T-helper 17 cell (primary cell): ENCODE data around the gene SHISA7. TPM values are rescaled to one million over a fixed set of nuclear protein-coding genes. Genes with fewer than 3 reads are reported as not detected.

Source experiments
- ATAC-seq: fragments of 150-1000 bp; cut with Tn5 transposase; 2 replicates; pipeline ENCODE4 v1.10.0; 2021; ENCODE audit warnings: mild to moderate bottlenecking, moderate library complexity
- DNase-seq, 3 donors: peaks; one replicate each; pipeline versions ENCODE4 v3.0.0 to v3.0.0-alpha.2; 2020 to 2021
- H3K9me3 ChIP-seq: one replicate; pipeline ENCODE4 v1.7.0; 2013; ENCODE audit warnings: low read length, mild to moderate bottlenecking; ENCODE audit not compliant: control insufficient read depth, poor library complexity, severe bottlenecking
- H3K27ac Mint-ChIP-seq: one replicate; pipeline ENCODE4 v1.8.0; 2022; ENCODE audit warnings: mild to moderate bottlenecking, moderate library complexity, mixed read lengths
- H3K27me3 Mint-ChIP-seq: one replicate; pipeline ENCODE4 v1.8.0; 2022; ENCODE audit warnings: mixed read lengths
- H3K36me3 Mint-ChIP-seq: one replicate; pipeline ENCODE4 v1.8.0; 2022; ENCODE audit warnings: low read depth, mixed read lengths
- H3K4me1 Mint-ChIP-seq: one replicate; pipeline ENCODE4 v1.8.0; 2022; ENCODE audit warnings: mild to moderate bottlenecking, mixed read lengths
- H3K4me3 Mint-ChIP-seq: one replicate; pipeline ENCODE4 v1.8.0; 2022; ENCODE audit warnings: mild to moderate bottlenecking, moderate library complexity, mixed read lengths
- total RNA-seq, 4 donors: library from RNA in 2 of 4; stranded (reverse) in 2 of 4; gene quantifications; one replicate each; pipeline ENCODE4 v1.2.3 and lab custom pipeline; 2022 to 2026

Gene SHISA7
- total RNA-seq, 2 donors from 2014 or later = not detected

- H3K4me3 Mint-ChIP-seq = peak overlapping the region; percentile 100
- peaks cover 6% of the 10 kb centered on the region for H3K36me3 Mint-ChIP-seq
- DNase-seq = no peak
- H3K4me1 Mint-ChIP-seq = peaks cover 55% of the 10 kb centered on the region
- H3K27me3 Mint-ChIP-seq = peaks cover 5% of the 10 kb centered on the region
- H3K9me3 ChIP-seq = no peaks in the 10 kb centered on the region
- ATAC-seq = no peak
- H3K27ac Mint-ChIP-seq = peak overlapping the region; percentile 100
Observed at GRCh38 chr19:55386493-55386971, 56.6 kb downstream of the SHISA7 start.

GRCh38 chr19:55385724-55386492, 57.2 kb downstream of the SHISA7 start, which contains the start of gene RPL28:
TSS of gene RPL28 (plus strand) at chr19:55385932. CDS start at chr19:55386358, 426 bp downstream.
- ATAC-seq (peak; percentile 83), DNase-seq (peak; percentile 92 to 99 (median 96))
- peaks cover 5% of the 10 kb centered on the region for H3K27me3 Mint-ChIP-seq
- peaks cover 6% of the 10 kb centered on the region for H3K36me3 Mint-ChIP-seq
- peak within 1 kb of the TSS; percentile 100 for H3K27ac Mint-ChIP-seq
- peak within 1 kb of the TSS; percentile 100 for H3K4me3 Mint-ChIP-seq
- no peaks in the 10 kb centered on the region for H3K9me3 ChIP-seq
- H3K4me1 Mint-ChIP-seq = peaks cover 57% of the 10 kb centered on the region

DNA sequence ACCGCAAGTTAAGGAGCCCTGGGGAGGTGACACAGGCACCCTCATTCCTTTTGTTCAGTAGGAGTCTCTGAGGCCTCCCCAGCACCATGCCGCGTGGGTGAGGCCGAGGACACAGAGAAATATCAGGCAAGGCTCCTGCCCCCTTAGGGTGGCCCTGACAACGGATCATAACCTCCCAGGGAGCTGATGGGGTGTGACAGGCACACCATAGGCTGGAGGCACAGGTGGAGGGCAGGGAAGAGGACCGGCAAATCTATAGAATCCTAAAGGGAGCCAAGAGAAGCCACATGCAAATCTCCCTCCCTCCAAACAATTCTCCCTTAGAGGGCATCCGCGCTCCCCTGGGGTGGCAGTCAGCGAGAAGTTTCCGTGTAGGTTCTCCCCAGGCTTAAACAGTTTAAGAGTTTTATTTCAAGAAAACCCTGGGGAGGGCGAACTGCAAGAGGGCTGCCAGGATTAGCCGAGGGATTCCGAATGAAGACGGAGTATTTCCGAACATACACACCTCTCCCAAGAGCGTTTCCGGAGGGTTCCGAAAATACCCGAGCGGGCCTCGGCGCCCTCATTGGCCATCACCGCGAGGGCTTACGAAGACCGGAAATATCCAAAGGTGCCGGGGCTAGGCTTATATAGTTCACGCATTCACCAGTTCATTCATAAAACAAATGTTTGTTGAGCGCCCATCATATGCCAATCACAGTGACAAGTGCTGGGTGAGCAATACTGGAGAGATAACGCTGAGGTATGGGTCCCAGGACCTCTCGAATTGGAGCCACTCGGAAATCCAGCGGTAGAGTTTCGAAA, 58.0 kb downstream of the SHISA7 start:
- ATAC-seq = peak; percentile 82
- Mint-ChIP-seq H3K4me1 (peaks cover 52% of the 10 kb centered on the region), H3K27ac (peak overlapping the region; percentile 100), H3K4me3 (peak overlapping the region; percentile 100), H3K27me3 (peaks cover 5% of the 10 kb centered on the region), H3K36me3 (peaks cover 6% of the 10 kb centered on the region)
- no peaks in the 10 kb centered on the region for H3K9me3 ChIP-seq
- peak; percentile 82 to 95 (median 87) for DNase-seq

GRCh38 chr19:55384131-55384919, 58.8 kb downstream of the SHISA7 start, which contains the start of gene TMEM238:
TSS of gene TMEM238 (minus strand) at chr19:55384292. CDS start at chr19:55384259, 33 bp downstream.
- H3K27ac Mint-ChIP-seq = peak within 1 kb of the TSS; percentile 100
- no peaks in the 10 kb centered on the region for H3K9me3 ChIP-seq
- DNase-seq (peak in 2 of 3 donors; percentile 27 to 35), ATAC-seq (no peak)
- H3K27me3 Mint-ChIP-seq = peaks cover 5% of the 10 kb centered on the region
- H3K36me3 Mint-ChIP-seq = peaks cover 7% of the 10 kb centered on the region
- H3K4me3 Mint-ChIP-seq = peak within 1 kb of the TSS; percentile 100
- peaks cover 48% of the 10 kb centered on the region for H3K4me1 Mint-ChIP-seq

- ATAC-seq (peak; percentile 1), DNase-seq (peak; percentile 25 to 28 (median 25))
- Mint-ChIP-seq H3K4me3 (peak overlapping the region; percentile 100), H3K27me3 (peaks cover 5% of the 10 kb centered on the region), H3K36me3 (peaks cover 8% of the 10 kb centered on the region), H3K4me1 (peaks cover 44% of the 10 kb centered on the region), H3K27ac (peak overlapping the region; percentile 65)
- no peaks in the 10 kb centered on the region for H3K9me3 ChIP-seq
Observed at GRCh38 chr19:55383279-55384130, 59.6 kb downstream of the SHISA7 start.

GRCh38 chr19:55382522-55383054, 60.5 kb downstream of the SHISA7 start:
- H3K36me3 Mint-ChIP-seq = peaks cover 8% of the 10 kb centered on the region

GRCh38 chr19:55382013-55382412, 61.1 kb downstream of the SHISA7 start:
- Mint-ChIP-seq H3K36me3 (peaks cover 8% of the 10 kb centered on the region), H3K4me1 (peaks cover 38% of the 10 kb centered on the region), H3K4me3 (peak overlapping the region; percentile 100), H3K27me3 (peaks cover 5% of the 10 kb centered on the region), H3K27ac (peak overlapping the region; percentile 65)
- H3K9me3 ChIP-seq = no peaks in the 10 kb centered on the region
- no peak for DNase-seq
- ATAC-seq = no peak

More at GRCh38 chr19:55382522-55383054, 60.5 kb downstream of the SHISA7 start:
- H3K9me3 ChIP-seq = no peaks in the 10 kb centered on the region
- peak overlapping the region; percentile 100 for H3K4me3 Mint-ChIP-seq
- ATAC-seq (no peak), DNase-seq (no peak)
- peak overlapping the region; percentile 65 for H3K27ac Mint-ChIP-seq
- H3K27me3 Mint-ChIP-seq = peaks cover 5% of the 10 kb centered on the region
- peaks cover 41% of the 10 kb centered on the region for H3K4me1 Mint-ChIP-seq

GRCh38 chr19:55379174-55379573, 63.9 kb downstream of the SHISA7 start:
- no peak for DNase-seq
- Mint-ChIP-seq H3K36me3 (peaks cover 2% of the 10 kb centered on the region), H3K27ac (no peak overlapping the region), H3K4me1 (peaks cover 24% of the 10 kb centered on the region), H3K27me3 (peaks cover 5% of the 10 kb centered on the region), H3K4me3 (no peak overlapping the region)
- no peak for ATAC-seq
- no peaks in the 10 kb centered on the region for H3K9me3 ChIP-seq

Other genes with a start within 250 kb of the SHISA7 start
- gene PTPRH, start 233.8 kb downstream of the SHISA7 start, total RNA-seq = not detected
- gene TMEM86B, start 214.5 kb downstream of the SHISA7 start, total RNA-seq = 10 to 100 TPM; 12.4 to 12.8 TPM
- gene PPP6R1, start 184.3 kb downstream of the SHISA7 start, total RNA-seq = 100 to 1,000 TPM; 183 to 186 TPM
- gene HSPBP1, start 163.2 kb downstream of the SHISA7 start, total RNA-seq = 10 to 100 TPM; 19.1 to 23.1 TPM
- gene BRSK1, start 159.3 kb downstream of the SHISA7 start, total RNA-seq = 1 to 10 TPM; 3.0 to 7.4 TPM
- under 1 TPM in 1 of 2 donors, not detected in 1; 0.75 TPM for gene TMEM150B, start 118.0 kb downstream of the SHISA7 start, total RNA-seq
- 100 to 1,000 TPM in 1 of 2 donors, 10 to 100 TPM in 1; 66.6 to 103 TPM for gene KMT5C, start 103.4 kb downstream of the SHISA7 start, total RNA-seq
- gene COX6B2, start 88.6 kb downstream of the SHISA7 start, total RNA-seq = 1 to 10 TPM in 1 of 2 donors, under 1 TPM in 1; 0.62 to 1.4 TPM
- gene GARIN5B, start 80.0 kb downstream of the SHISA7 start, total RNA-seq = under 1 TPM in 1 of 2 donors, not detected in 1; 0.07 TPM
- gene IL11, start 72.8 kb downstream of the SHISA7 start, total RNA-seq = under 1 TPM; 0.25 to 0.89 TPM
- gene TMEM190, start 66.5 kb downstream of the SHISA7 start, total RNA-seq = not detected
- gene TMEM238, start 59.0 kb downstream of the SHISA7 start, total RNA-seq = 10 to 100 TPM; 14.6 to 19.5 TPM
- 1,000 to 10,000 TPM; 3,164 to 3,616 TPM for gene RPL28, start 57.4 kb downstream of the SHISA7 start, total RNA-seq
- 10 to 100 TPM; 64.6 to 78.1 TPM for gene UBE2S, start 35.5 kb downstream of the SHISA7 start, total RNA-seq
- gene ISOC2, start 18.3 kb upstream of the SHISA7 start, total RNA-seq = 1 to 10 TPM; 6.5 to 7.2 TPM
- gene C19orf85, start 21.5 kb upstream of the SHISA7 start, total RNA-seq = not detected
- gene ZNF628, start 33.3 kb upstream of the SHISA7 start, total RNA-seq = 10 to 100 TPM; 19.4 to 25.5 TPM
- gene NAT14, start 41.9 kb upstream of the SHISA7 start, total RNA-seq = 10 to 100 TPM in 1 of 2 donors, 1 to 10 TPM in 1; 9.1 to 11.9 TPM
- gene SSC5D, start 45.1 kb upstream of the SHISA7 start, total RNA-seq = under 1 TPM; 0.08 to 0.47 TPM
- not detected for gene SBK2, start 93.8 kb upstream of the SHISA7 start, total RNA-seq
- not detected for gene SBK3, start 102.2 kb upstream of the SHISA7 start, total RNA-seq
- gene ZNF579, start 137.5 kb upstream of the SHISA7 start, total RNA-seq = 1 to 10 TPM; 5.9 to 6.2 TPM
- gene FIZ1, start 156.2 kb upstream of the SHISA7 start, total RNA-seq = 10 to 100 TPM in 1 of 2 donors, 1 to 10 TPM in 1; 9.2 to 10.7 TPM
- 10 to 100 TPM; 16.6 to 17.0 TPM for gene ZNF524, start 157.0 kb upstream of the SHISA7 start, total RNA-seq
- 10 to 100 TPM; 12.6 to 12.8 TPM for gene ZNF865, start 162.3 kb upstream of the SHISA7 start, total RNA-seq
- gene ZNF784, start 181.3 kb upstream of the SHISA7 start, total RNA-seq = 10 to 100 TPM; 11.3 to 13.8 TPM
- 10 to 100 TPM; 40.3 to 41.8 TPM for gene ZNF580, start 197.7 kb upstream of the SHISA7 start, total RNA-seq
- gene ZNF581, start 200.3 kb upstream of the SHISA7 start, total RNA-seq = 10 to 100 TPM; 24.7 to 26.3 TPM
- gene CCDC106, start 204.9 kb upstream of the SHISA7 start, total RNA-seq = 1 to 10 TPM; 1.1 to 1.6 TPM
- 100 to 1,000 TPM; 248 to 258 TPM for gene U2AF2, start 211.7 kb upstream of the SHISA7 start, total RNA-seq
- 10 to 100 TPM; 42.5 to 44.1 TPM for gene EPN1, start 231.9 kb upstream of the SHISA7 start, total RNA-seq